Measurements from ENCODE around the gene CSNK1D. TPM values are rescaled to one million over a fixed set of nuclear protein-coding genes. Genes with fewer than 3 reads are reported as not detected.
A peak's percentile ranks its signal among the peaks of the same experiment; 100 is the strongest.
"Not testable (repeated sequence)": the region's sequence is repeated elsewhere in the genome, so short reads cannot be mapped to it uniquely, and the experiment has no call there.

Gene CSNK1D
- total RNA-seq, 2 experiments from 2014 or later: 115 to 142 TPM

GRCh38 chr17:82218349-82219075 lies 55.0 kb downstream of the CSNK1D start:
- Mint-ChIP-seq H3K4me1 (peaks cover 23% of the 10 kb centered on the region), H3K9me3 (no peaks in the 10 kb centered on the region), H3K27me3 (peaks cover 3% of the 10 kb centered on the region), H3K27ac (no peak overlapping the region), H3K36me3 (ENCODE audit: low read depth) (no peaks in the 10 kb centered on the region), H3K4me3 (no peak overlapping the region)
- no peak for DNase-seq
- ChIA-PET POLR2A (no interaction called here), CTCF (interaction anchor here (0.7 to 4.6 kb wide), 2 partner anchors 17 to 182 kb away, joined by 3 to 14 read pairs; no protein-coding TSS in a partner anchor)

- CTCF ChIA-PET: interaction anchor here (4.6 kb wide), 1 partner anchor 18 kb away, joined by 14 read pairs; no protein-coding TSS in a partner anchor
- DNase-seq: no peak
- Mint-ChIP-seq H3K9me3 (no peaks in the 10 kb centered on the region), H3K4me3 (no peak overlapping the region), H3K36me3 (ENCODE audit: low read depth) (no peaks in the 10 kb centered on the region), H3K27me3 (peaks cover 3% of the 10 kb centered on the region), H3K4me1 (peaks cover 24% of the 10 kb centered on the region), H3K27ac (no peak overlapping the region)
- POLR2A ChIA-PET: no interaction called here
Observed at GRCh38 chr17:82217530-82218204, 55.8 kb downstream of the CSNK1D start.

DNA sequence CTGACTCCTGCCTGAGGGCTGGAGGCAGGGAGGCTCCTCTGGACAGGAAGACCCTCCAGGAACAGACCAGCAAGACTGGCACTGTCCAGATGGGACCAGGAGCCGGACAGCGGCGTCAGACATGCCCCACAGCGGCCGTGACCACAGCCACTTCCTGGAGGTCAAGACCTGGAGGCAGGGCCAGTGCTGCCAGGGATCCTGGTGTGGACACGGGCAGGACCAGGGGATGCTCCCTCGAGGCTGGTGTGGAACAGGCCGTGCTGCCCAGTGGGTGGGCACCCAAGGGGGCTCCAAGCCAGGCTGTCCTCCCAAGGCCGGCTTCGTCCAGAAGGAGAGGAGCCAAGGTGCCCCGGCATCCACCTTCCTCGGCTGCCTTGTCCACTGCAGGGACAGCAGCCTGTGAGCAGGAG lies 56.4 kb downstream of the CSNK1D start:
- DNase-seq: no peak
- H3K4me1 Mint-ChIP-seq: peaks cover 24% of the 10 kb centered on the region
- H3K36me3 Mint-ChIP-seq (ENCODE audit: low read depth): no peaks in the 10 kb centered on the region
- no peaks in the 10 kb centered on the region for H3K9me3 Mint-ChIP-seq
- H3K27ac Mint-ChIP-seq: peak overlapping the region; percentile 66
- CTCF ChIA-PET: interaction anchor here (3.9 to 4.6 kb wide), 2 partner anchors 11 to 19 kb away, joined by 14 to 21 read pairs; no protein-coding TSS in a partner anchor
- POLR2A ChIA-PET: no interaction called here
- peaks cover 3% of the 10 kb centered on the region for H3K27me3 Mint-ChIP-seq
- no peak overlapping the region for H3K4me3 Mint-ChIP-seq

GRCh38 chr17:82216301-82217119 lies 57.0 kb downstream of the CSNK1D start:
- CTCF ChIA-PET: interaction anchor here (0.9 to 3.9 kb wide), 3 partner anchors 9 to 350 kb away, joined by 3 to 21 read pairs (median 8); no protein-coding TSS in a partner anchor
- peak overlapping the region; percentile 77 for H3K27ac Mint-ChIP-seq
- H3K36me3 Mint-ChIP-seq (ENCODE audit: low read depth): no peaks in the 10 kb centered on the region
- DNase-seq: no peak
- H3K4me1 Mint-ChIP-seq: peaks cover 29% of the 10 kb centered on the region
- no peak overlapping the region for H3K4me3 Mint-ChIP-seq
- POLR2A ChIA-PET: no interaction called here
- no peaks in the 10 kb centered on the region for H3K9me3 Mint-ChIP-seq
- H3K27me3 Mint-ChIP-seq: peaks cover 2% of the 10 kb centered on the region

GRCh38 chr17:82215972-82216300 lies 57.6 kb downstream of the CSNK1D start:
- DNase-seq: no peak
- no peak overlapping the region for H3K4me3 Mint-ChIP-seq
- H3K4me1 Mint-ChIP-seq: peaks cover 33% of the 10 kb centered on the region
- H3K9me3 Mint-ChIP-seq: no peaks in the 10 kb centered on the region
- H3K27me3 Mint-ChIP-seq: no peaks in the 10 kb centered on the region
- ChIA-PET POLR2A (interaction anchor here (0.6 kb wide), 1 partner anchor 438 kb away, joined by 3 read pairs; no protein-coding TSS in a partner anchor), CTCF (interaction anchor here (0.9 to 3.9 kb wide), 3 partner anchors 10 to 349 kb away, joined by 3 to 21 read pairs (median 8); no protein-coding TSS in a partner anchor)
- no peaks in the 10 kb centered on the region for H3K36me3 Mint-ChIP-seq (ENCODE audit: low read depth)
- peak overlapping the region; percentile 77 for H3K27ac Mint-ChIP-seq

- peak overlapping the region; percentile 77 for H3K27ac Mint-ChIP-seq
Observed at GRCh38 chr17:82215095-82215971, 58.2 kb downstream of the CSNK1D start.

GRCh38 chr17:82214012-82214628 lies 59.4 kb downstream of the CSNK1D start:
- Mint-ChIP-seq H3K4me3 (peak overlapping the region; percentile 55), H3K4me1 (peaks cover 38% of the 10 kb centered on the region), H3K27me3 (no peaks in the 10 kb centered on the region), H3K9me3 (no peaks in the 10 kb centered on the region), H3K27ac (peak overlapping the region; percentile 68), H3K36me3 (ENCODE audit: low read depth) (no peaks in the 10 kb centered on the region)
- ChIA-PET POLR2A (interaction anchor here (1.1 kb wide), 1 partner anchor 13 kb away, joined by 3 read pairs; no protein-coding TSS in a partner anchor), CTCF (interaction anchor here (0.7 to 3.9 kb wide), 5 partner anchors 8 to 35 kb away, joined by 3 to 21 read pairs (median 4); no protein-coding TSS in a partner anchor)
- DNase-seq: no peak

More at GRCh38 chr17:82215095-82215971, 58.2 kb downstream of the CSNK1D start:
- ChIA-PET POLR2A (interaction anchor here (0.6 kb wide), 1 partner anchor 438 kb away, joined by 3 read pairs; no protein-coding TSS in a partner anchor), CTCF (interaction anchor here (1.1 to 3.9 kb wide), 3 partner anchors 10 to 21 kb away, joined by 3 to 21 read pairs (median 8); no protein-coding TSS in a partner anchor)
- Mint-ChIP-seq H3K4me1 (peaks cover 33% of the 10 kb centered on the region), H3K9me3 (no peaks in the 10 kb centered on the region), H3K27me3 (no peaks in the 10 kb centered on the region), H3K36me3 (ENCODE audit: low read depth) (no peaks in the 10 kb centered on the region), H3K4me3 (no peak overlapping the region)
- no peak for DNase-seq

DNA sequence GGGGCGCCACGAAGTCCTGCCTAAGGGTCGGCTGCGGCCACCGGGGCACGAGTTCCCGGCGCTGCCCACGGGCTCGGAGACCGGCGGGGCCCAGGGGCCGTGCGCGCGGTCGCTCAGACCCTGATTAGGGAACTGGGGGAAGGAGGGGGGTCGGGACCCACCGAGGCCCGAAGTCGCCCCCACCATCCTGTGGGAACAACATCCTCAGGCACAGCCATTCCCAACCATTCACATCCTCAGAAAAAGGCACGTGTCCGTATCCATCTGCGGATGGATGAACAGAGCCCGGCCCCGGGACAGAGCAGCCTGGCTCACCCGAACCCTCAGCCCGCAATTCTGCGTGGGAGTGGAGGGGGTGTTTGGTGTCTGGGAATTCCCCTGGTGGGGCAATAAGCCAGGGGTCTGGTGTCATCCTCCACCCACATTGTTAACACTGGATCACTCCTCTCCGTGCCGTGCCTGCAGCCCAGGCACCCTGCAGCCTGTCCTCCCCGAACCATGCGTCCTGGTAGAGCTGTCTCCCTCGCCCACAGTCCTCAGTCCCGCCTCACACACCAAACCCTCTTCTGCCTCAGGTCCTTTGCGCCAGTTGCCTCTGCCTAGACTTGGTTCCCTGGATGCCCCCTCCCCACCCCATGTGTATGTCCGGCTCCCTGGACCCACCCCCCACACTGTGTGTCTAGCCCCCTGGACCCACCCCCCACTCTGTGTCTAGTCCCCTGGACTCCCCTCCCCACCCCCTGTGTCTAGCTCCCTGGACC lies 60.1 kb downstream of the CSNK1D start:
- POLR2A ChIA-PET: interaction anchor here (1.1 kb wide), 1 partner anchor 13 kb away, joined by 3 read pairs; no protein-coding TSS in a partner anchor
- CTCF ChIA-PET: interaction anchor here (0.6 to 3.9 kb wide), 6 partner anchors 8 to 278 kb away, joined by 3 to 21 read pairs (median 5); no protein-coding TSS in a partner anchor
- Mint-ChIP-seq H3K27me3 (no peaks in the 10 kb centered on the region), H3K36me3 (ENCODE audit: low read depth) (no peaks in the 10 kb centered on the region), H3K9me3 (no peaks in the 10 kb centered on the region), H3K4me1 (peaks cover 38% of the 10 kb centered on the region), H3K4me3 (peak overlapping the region; percentile 69), H3K27ac (peak overlapping the region; percentile 77)
- no peak for DNase-seq

DNA sequence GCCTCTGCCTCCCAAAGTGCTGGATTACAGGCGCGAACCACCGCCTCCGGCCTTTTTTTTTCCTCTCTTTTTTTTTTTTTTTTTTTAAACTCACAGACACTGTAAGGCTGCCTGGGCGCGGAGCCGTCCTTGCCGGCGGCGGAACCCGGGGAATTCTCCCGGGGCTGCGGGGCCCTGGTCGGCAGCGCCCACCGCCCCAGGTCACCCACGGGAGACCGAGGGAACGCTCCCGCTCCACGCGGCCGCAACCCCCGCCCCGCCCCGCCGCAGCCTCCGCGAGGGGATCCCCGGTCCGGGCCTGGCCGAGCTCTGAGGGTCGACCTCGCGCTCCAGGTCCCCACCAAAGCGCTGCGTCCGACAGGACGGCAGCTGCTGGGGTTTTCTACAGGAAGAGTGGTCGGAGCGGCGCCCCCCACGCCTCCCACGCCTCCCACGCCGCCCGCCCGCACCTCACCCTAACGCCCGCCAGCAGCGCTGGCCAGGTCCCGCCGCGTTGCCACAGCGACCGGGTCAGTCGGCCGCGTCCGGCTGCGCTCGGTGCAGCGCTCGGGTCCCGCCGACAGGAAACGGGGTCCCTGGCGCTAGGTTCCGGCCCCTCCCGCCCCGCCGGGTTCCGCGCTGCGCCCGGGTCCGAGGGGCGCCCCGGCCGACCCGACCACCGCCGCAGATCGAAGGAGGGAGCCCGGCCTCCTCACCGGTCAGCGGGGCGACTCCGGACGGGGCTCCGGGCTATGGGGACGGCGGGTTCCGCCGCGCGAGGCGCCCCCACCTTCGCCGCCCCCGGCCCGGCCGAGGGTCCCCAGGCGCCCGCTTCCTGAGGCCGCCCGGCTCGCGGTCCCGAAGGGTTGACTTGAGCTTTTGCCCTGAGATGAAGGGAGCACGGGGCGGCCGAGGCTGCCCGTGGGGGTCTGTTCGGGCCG lies 60.9 kb downstream of the CSNK1D start, which contains the start of gene CCDC57:
CCDC57 (minus strand) TSS at position 512 of the 920 bp plus-strand sequence. CDS start 10,898 bp downstream, outside the sequence.
- Mint-ChIP-seq H3K9me3 (no peaks in the 10 kb centered on the region), H3K27ac (peak within 1 kb of the TSS; percentile 77), H3K4me1 (peaks cover 40% of the 10 kb centered on the region), H3K27me3 (no peaks in the 10 kb centered on the region), H3K4me3 (peak within 1 kb of the TSS; percentile 77), H3K36me3 (ENCODE audit: low read depth) (peaks cover 2% of the 10 kb centered on the region)
- ChIA-PET POLR2A (interaction anchor here (1.1 kb wide), 1 partner anchor 12 kb away, joined by 3 read pairs; no protein-coding TSS in a partner anchor), CTCF (interaction anchor here (0.6 to 3.2 kb wide), 3 partner anchors 11 to 277 kb away, joined by 4 to 12 read pairs (median 6); no protein-coding TSS in a partner anchor)
- peak; percentile 72 for DNase-seq

DNA sequence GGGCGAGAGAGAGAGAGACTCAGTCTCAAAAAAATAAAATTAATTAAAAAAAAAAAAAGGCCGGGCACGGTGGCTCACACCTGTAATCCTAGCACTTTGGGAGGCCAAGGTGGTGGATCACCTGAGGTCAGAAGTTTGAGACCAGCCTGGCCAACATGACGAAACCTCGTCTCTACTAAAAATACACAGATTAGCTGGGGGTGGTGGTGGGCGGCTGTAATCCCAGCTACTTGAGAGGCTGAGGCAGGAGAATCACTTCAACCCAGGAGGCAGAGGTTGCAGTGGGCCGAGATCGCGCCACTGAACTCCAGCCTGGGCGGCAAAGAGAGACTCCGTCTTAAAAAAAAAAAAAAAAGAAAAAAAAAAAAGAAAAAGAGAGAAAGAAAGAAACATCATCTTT lies 62.8 kb downstream of the CSNK1D start:
- H3K9me3 Mint-ChIP-seq; H3K4me3 Mint-ChIP-seq; H3K36me3 Mint-ChIP-seq (ENCODE audit: low read depth); H3K27me3 Mint-ChIP-seq; H3K27ac Mint-ChIP-seq; POLR2A ChIA-PET; DNase-seq: not testable (repeated sequence)
- peaks cover 39% of the 10 kb centered on the region for H3K4me1 Mint-ChIP-seq
- CTCF ChIA-PET: interaction anchor here (3.2 kb wide), 1 partner anchor 9 kb away, joined by 12 read pairs; no protein-coding TSS in a partner anchor
